Fibroblast of lung (primary cell): ENCODE results near the gene RADIL. TPM values are rescaled to one million over a fixed set of nuclear protein-coding genes. Genes with fewer than 3 reads are reported as not detected.

Experiments
- DNase-seq, 2 donors: peaks; one replicate each; pipeline versions ENCODE4 v3.0.0 to v3.0.0-alpha.2; 2010; ENCODE audit warnings: low read depth in 2 of 2
- H2AFZ ChIP-seq: 2 replicates; pipeline ENCODE4 v1.5.1; 2012; ENCODE audit warnings: low read length, control low read depth, inconsistent platforms
- H3K27ac ChIP-seq: 2 replicates; pipeline ENCODE4 v1.5.1; 2011; ENCODE audit warnings: low read length, control low read depth; ENCODE audit not compliant: insufficient read depth
- H3K27me3 ChIP-seq: 2 replicates; pipeline ENCODE4 v1.5.1; 2011; ENCODE audit warnings: mild to moderate bottlenecking, low read length; ENCODE audit not compliant: control insufficient read depth, insufficient read depth
- H3K36me3 ChIP-seq: 2 replicates; pipeline ENCODE4 v1.5.1; 2011; ENCODE audit warnings: low read length; ENCODE audit not compliant: control insufficient read depth, insufficient read depth
- H3K4me1 ChIP-seq: 2 replicates; pipeline ENCODE4 v1.5.1; 2011; ENCODE audit warnings: low read length; ENCODE audit not compliant: control insufficient read depth, insufficient read depth; ENCODE audit errors: extremely low read depth
- H3K4me2 ChIP-seq: 2 replicates; pipeline ENCODE4 v1.5.1; 2011; ENCODE audit warnings: low read length, control low read depth; ENCODE audit not compliant: insufficient read depth; ENCODE audit errors: extremely low read depth
- H3K4me3 ChIP-seq, 4 experiments: fragments of 200-600 bp in 1 of 4; sonication (generic) in 1 of 4; replicated peaks in 1 of 4; 2 replicates each; pipeline ENCODE4 v1.5.1; 2011 to 2016; ENCODE audit warnings: low read length in 4 of 4, low read depth in 3 of 4, mild to moderate bottlenecking in 3 of 4, control low read depth in 2 of 4, inconsistent platforms in 1 of 4, mixed read lengths in 1 of 4; ENCODE audit not compliant: insufficient read depth in 1 of 4; ENCODE audit errors: control extremely low read depth in 1 of 4
- H3K79me2 ChIP-seq: 2 replicates; pipeline ENCODE4 v1.5.1; 2012; ENCODE audit warnings: mild to moderate bottlenecking, low read length, inconsistent platforms; ENCODE audit not compliant: control insufficient read depth, insufficient read depth
- H3K9ac ChIP-seq: 2 replicates; pipeline ENCODE4 v1.5.1; 2011; ENCODE audit warnings: mild to moderate bottlenecking, low read length, control low read depth; ENCODE audit not compliant: insufficient read depth
- H3K9me3 ChIP-seq: 2 replicates; pipeline ENCODE4 v1.5.1; 2012; ENCODE audit warnings: low read depth, low read length; ENCODE audit not compliant: control insufficient read depth, insufficient read depth
- H4K20me1 ChIP-seq: 2 replicates; pipeline ENCODE4 v1.5.1; 2011; ENCODE audit warnings: low read length; ENCODE audit not compliant: control insufficient read depth, insufficient read depth; ENCODE audit errors: extremely low read depth
- CTCF ChIP-seq, 2 donors: IDR thresholded peaks in 1 of 2; conservative IDR thresholded peaks in 1 of 2; 1 replicate in 1 of 2; 2 replicates in 1 of 2; pipeline ENCODE4 v1.5.1; 2011 to 2012; ENCODE audit warnings: low read length in 2 of 2, control low read depth in 1 of 2, inconsistent platforms in 1 of 2, low read depth in 1 of 2, mild to moderate bottlenecking in 1 of 2
- EZH2 ChIP-seq: IDR thresholded peaks from 2 replicates; pipeline ENCODE4 v1.5.1; 2012; ENCODE audit warnings: low read length, control low read depth, mild to moderate bottlenecking; ENCODE audit errors: missing control alignments
- polyA plus RNA-seq, 2 donors: library from polyadenylated mRNA; depleted of rRNA in 1 of 2; stranded (reverse) in 1 of 2; unstranded in 1 of 2; fragments of >200 nt; gene quantifications; 2 replicates each; pipeline ENCODE4 v1.2.1, GENCODE V29; 2011 to 2012; ENCODE audit warnings: missing spikeins in 1 of 2
- total RNA-seq: library from RNA; depleted of rRNA; stranded (reverse); fragments of >200 nt; gene quantifications from 2 replicates; pipeline ENCODE4 v1.2.1, GENCODE V29; 2014

RADIL gene
- total and polyA plus RNA-seq, 2 donors (not counting 1 experiment from before 2014, with no cell fraction given): 0.33 to 0.85 TPM

- no peaks in the 10 kb centered on the region for H3K9me3 ChIP-seq
- no peak overlapping the region for H3K4me3 ChIP-seq
- no peak overlapping the region for H3K9ac ChIP-seq
- no peaks in the 10 kb centered on the region for H3K36me3 ChIP-seq
- DNase-seq: no peak
- no peak overlapping the region for H2AFZ ChIP-seq
- no peaks in the 10 kb centered on the region for H3K79me2 ChIP-seq
- no peaks in the 10 kb centered on the region for H4K20me1 ChIP-seq
- peaks cover 5% of the 10 kb centered on the region for H3K27me3 ChIP-seq
- TF ChIP-seq CTCF (conservative IDR thresholded peaks at IDR 0.05 in 1 of 2, IDR thresholded peaks at IDR 0.05 in 1 of 2; ENCODE audit: low read depth in 1 of 2, low read length in 2 of 2) (no peak), EZH2 (no peak)
- no peak overlapping the region for H3K27ac ChIP-seq
- H3K4me1 ChIP-seq: no peaks in the 10 kb centered on the region
- no peak overlapping the region for H3K4me2 ChIP-seq
Measured at GRCh38 chr7:4807598-4808016, 75.9 kb downstream of the RADIL start.

- Histone ChIP-seq H3K9me3 (no peaks in the 10 kb centered on the region), H3K4me2 (no peak overlapping the region), H3K4me3 (no peak overlapping the region), H3K27me3 (peaks cover 5% of the 10 kb centered on the region), H4K20me1 (no peaks in the 10 kb centered on the region), H3K9ac (no peak overlapping the region), H3K36me3 (no peaks in the 10 kb centered on the region), H3K79me2 (no peaks in the 10 kb centered on the region), H3K27ac (no peak overlapping the region), H2AFZ (no peak overlapping the region), H3K4me1 (no peaks in the 10 kb centered on the region)
- no peak for TF ChIP-seq EZH2
- TF ChIP-seq CTCF (conservative IDR thresholded peaks at IDR 0.05 in 1 of 2, IDR thresholded peaks at IDR 0.05 in 1 of 2; ENCODE audit: low read depth in 1 of 2, low read length in 2 of 2): no peak
- no peak for DNase-seq
Measured at GRCh38 chr7:4806983-4807597, 76.4 kb downstream of the RADIL start.

GRCh38 chr7:4805984-4806300, 77.6 kb downstream of the RADIL start:
- Histone ChIP-seq H3K4me2 (no peak overlapping the region), H3K79me2 (no peaks in the 10 kb centered on the region), H3K9me3 (no peaks in the 10 kb centered on the region), H3K27me3 (peaks cover 5% of the 10 kb centered on the region), H3K4me3 (no peak overlapping the region), H3K4me1 (no peaks in the 10 kb centered on the region), H2AFZ (no peak overlapping the region), H3K9ac (no peak overlapping the region), H3K36me3 (no peaks in the 10 kb centered on the region), H3K27ac (no peak overlapping the region), H4K20me1 (no peaks in the 10 kb centered on the region)
- no peak for DNase-seq
- TF ChIP-seq EZH2: no peak
- TF ChIP-seq CTCF (conservative IDR thresholded peaks at IDR 0.05 in 1 of 2, IDR thresholded peaks at IDR 0.05 in 1 of 2; ENCODE audit: low read depth in 1 of 2, low read length in 2 of 2): no peak
